CD4-positive, alpha-beta T cell treated with Interleukin-4 for 4 hours (primary cell): ENCODE measurements around the gene SEPTIN14.
"Not testable (repeated sequence)": the region's sequence is repeated elsewhere in the genome, so short reads cannot be mapped to it uniquely, and the experiment has no call there.

ENCODE experiments used
- DNase-seq: peaks from one replicate; pipeline ENCODE4 v3.0.0-alpha.2; 2020

SEPTIN14 gene

GRCh38 chr7:55778631-55779030 is 83.9 kb downstream of the SEPTIN14 start:
- DNase-seq, result no peak

DNA sequence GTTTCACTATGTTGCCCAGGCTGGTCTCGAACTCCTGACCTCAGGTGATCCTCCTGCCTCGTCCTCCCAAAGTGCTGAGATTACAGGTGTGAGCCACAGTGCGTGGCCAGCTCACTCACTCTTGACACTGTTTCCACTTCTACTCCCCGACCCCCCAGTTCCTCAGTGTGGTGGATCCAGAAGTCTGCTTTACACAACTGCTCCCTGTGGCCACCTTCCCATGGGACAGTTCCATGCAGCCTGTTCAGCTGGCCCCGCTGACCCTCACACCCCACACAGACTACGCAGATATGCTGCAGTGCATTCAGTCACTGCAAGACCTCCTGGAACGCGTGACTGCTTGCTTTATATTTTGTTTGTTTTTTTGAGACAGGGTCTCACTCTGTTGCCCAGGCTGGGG is 86.4 kb downstream of the SEPTIN14 start:
- no peak for DNase-seq

DNA sequence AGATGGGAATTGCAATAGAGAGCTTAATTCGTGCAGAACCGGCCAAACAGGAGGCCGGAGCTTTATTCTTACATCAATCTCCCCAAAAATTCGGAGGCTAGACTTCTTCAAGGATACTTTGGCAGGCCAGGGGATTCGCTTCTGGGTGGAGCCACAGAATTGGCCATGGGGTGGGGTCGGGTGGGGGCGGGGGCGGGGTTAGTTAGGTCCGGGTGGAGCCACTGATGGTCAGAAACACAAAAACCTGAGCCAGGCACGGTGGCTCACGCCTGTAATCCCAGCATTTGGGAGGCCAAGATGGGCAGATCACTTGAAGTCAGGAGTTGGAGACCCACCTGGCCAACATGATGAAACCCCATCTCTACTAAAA is 87.5 kb downstream of the SEPTIN14 start:
- no peak for DNase-seq

DNA sequence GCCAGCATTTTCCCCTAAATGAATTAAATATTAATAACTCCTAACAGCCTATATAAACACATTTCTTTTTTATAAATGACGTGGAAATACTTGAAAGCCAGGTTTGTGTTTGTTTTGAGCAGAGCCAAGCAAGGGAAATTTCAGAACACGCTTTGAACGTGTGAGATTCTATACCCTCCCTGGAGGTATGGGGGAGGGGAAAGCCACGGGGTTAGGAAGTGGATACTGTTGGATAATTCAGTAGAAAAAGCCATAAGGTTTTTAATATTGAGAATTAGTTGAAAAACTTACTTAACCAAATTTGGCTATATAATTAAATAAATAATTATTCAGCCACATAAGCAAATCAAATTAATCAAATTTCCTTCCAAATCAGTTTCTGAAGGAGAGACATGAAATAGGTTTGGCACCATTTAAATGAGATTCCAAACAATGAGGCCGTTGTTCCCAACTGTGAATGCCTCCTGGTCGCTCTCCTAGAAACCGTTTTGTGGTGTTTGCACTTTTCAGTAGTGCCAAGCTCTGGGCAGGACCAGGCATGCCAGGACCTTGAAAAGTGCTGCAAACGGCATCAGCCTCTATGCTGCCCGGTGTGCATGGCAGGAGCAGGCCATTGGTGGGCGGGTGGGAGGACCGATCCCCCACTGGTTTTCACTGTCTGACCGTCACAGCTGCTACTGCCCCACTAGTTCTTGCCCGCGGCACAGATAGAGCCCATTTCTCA is 88.1 kb downstream of the SEPTIN14 start:
- DNase-seq, result no peak

GRCh38 chr7:55770778-55771177 is 91.8 kb downstream of the SEPTIN14 start:
- DNase-seq, result no peak

DNA sequence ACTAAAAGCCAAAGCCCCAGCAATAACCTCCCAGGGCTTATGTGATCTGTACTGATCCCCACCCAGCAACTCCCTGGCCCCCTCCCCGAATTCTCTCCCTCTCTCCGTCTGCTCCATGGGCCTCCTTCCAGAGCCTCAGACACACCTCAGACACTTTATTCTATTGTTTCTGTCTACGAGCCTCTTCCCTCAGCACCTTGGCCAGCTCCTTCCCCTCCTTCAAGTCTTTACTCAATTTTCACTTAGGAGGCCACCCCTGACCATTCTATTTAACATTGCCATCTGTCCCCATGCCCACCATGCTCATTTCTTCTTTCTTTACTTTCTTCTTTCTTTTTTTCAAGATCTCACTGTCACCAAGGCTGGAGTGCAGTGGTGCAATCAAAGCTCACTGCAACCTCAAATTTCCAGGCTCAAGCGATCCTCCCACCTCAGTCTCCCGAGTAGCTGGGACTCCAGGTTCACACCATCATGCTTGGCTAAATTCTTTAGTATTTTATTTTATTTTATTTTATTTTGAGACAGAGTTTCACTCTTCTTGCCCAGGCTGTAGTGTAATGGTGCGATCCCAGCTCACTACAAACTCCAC is 109.2 kb downstream of the SEPTIN14 start:
- not testable (repeated sequence) for DNase-seq

DNA sequence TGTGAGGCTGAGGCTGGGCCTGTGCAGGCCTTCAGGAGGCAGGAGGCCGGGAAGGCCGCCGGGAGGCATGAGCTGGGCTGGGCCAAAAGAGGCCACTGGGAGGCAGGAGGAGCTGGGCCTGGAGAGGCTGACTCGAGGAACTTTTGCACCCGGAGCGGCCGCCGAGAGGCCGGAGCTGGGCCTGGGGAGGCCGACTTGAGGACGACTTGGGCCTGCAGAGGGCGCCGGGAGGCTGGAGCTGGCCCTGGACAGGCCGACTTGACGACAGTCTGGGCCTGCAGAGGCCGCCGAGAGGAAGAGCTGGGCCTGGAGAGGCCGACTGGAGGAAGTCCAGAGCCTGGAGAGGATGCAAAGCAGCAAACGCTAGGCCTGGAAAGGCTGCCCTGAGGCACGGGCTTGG is 117.8 kb downstream of the SEPTIN14 start:
- not testable (repeated sequence) for DNase-seq
